Dermis blood vessel endothelial cell (primary cell): ENCODE measurements around the gene DHDH. TPM values are rescaled to one million over a fixed set of nuclear protein-coding genes. Genes with fewer than 3 reads are reported as not detected.

Experiments used
- DNase-seq: peaks from one replicate; pipeline ENCODE4 v3.0.0; 2010
- total RNA-seq: library from RNA; depleted of rRNA; stranded (reverse); fragments of >200 nt; gene quantifications from 2 replicates; pipeline ENCODE4 v1.2.3, GENCODE V29; 2014

Gene DHDH
- total RNA-seq, 1 donor from 2014 or later: not detected

DNA sequence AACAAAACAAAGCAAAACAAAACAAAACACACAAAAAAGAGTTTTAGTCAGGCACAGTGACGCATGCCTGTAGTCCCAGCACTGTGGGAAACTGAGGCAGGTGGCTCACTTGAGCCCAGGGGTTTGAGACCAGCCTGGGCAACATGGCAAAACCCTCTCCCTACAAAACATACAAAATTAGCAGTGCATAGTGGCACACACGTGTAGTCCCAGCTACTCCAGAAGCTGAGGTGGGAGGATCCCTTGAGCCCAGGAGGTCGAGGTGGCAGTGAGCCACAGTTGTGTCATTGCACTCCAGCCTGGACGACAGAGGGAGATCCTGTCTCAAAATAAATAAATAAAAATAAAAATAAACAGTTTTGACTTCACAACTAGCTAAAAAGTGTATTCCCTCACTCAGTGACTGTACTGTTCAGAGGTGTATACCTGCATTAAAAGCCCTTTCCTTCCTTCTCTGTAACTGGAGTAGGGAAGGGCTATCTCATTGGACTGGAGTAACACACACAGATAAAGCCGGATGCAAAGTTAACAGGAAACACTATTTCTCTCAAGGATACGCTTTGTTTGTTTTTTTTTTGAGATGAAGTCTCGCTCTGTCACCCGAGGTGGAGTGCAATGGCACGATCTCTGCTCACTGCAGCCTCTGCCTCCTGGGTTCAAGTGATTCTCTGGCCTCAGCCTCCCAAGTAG is 17.5 kb downstream of the DHDH start:
- DNase-seq: no peak

- DNase-seq: no peak
These were observed 19.6 kb downstream of the DHDH start for GRCh38 chr19:48953141-48953540.

DNA sequence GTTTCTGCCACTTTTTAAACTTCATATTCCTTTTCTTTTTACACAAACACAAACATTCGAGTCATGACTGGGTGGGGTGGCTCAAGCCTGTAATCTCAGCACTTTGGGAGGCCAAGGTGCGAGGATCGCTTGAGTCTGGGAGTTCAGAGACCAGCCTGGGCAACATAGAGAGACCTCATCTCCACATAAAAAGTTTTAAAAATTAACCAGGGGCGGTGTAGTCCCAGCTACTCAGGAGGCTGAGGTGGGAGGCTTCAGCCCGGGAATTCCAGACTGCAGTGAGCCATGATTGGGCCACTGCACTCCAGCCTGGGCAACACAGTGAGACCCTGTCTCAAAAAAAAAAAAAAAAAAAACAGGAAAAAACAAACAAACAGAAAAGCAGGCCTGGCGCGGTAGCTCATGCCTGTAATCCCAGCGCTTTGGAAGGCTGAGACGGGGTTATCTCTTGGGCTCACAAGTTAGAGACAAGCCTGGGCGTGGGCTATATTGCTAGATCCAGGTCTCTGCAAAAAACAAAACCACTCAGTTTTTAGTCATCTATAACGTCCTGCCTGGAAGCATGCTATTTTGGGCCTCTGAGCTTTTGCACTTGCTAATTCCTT is 20.6 kb downstream of the DHDH start:
- DNase-seq: no peak

DNA sequence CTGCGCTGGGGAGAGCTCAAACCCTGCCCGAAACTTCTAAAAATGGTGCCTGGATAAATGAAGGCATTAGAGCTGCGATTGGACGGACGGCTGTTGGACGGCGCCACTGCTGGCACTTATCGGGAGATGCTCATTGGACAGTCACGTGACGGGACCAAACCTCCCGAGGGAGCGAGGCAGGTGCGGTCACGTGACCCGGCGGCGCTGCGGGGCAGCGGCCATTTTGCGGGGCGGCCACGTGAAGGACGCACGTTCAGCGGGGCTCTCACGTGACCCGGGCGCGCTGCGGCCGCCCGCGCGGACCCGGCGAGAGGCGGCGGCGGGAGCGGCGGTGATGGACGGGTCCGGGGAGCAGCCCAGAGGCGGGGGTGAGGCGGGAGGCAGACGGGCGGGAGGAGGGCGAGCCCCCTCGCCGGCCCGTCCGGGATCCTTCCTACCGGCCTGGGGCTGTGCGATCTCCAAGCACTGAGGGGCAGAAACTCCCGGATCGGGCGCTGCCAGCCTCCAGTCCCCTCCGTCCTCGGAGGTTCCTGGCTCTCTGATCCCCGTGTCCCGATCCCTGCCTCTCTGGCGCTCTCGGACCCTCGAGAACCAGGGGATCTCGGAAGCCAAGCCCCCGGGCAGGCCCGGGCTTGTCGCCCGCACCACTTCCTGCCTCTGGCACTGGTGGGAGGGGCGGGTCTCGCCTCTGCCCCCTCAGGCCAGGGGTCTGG is 21.3 kb downstream of the DHDH start, which contains the start of gene BAX:
TSS of gene BAX (plus strand) at position 281 of the 713 bp plus-strand sequence. CDS start at position 335, 54 bp downstream.
- DNase-seq: peak; percentile 99

DNA sequence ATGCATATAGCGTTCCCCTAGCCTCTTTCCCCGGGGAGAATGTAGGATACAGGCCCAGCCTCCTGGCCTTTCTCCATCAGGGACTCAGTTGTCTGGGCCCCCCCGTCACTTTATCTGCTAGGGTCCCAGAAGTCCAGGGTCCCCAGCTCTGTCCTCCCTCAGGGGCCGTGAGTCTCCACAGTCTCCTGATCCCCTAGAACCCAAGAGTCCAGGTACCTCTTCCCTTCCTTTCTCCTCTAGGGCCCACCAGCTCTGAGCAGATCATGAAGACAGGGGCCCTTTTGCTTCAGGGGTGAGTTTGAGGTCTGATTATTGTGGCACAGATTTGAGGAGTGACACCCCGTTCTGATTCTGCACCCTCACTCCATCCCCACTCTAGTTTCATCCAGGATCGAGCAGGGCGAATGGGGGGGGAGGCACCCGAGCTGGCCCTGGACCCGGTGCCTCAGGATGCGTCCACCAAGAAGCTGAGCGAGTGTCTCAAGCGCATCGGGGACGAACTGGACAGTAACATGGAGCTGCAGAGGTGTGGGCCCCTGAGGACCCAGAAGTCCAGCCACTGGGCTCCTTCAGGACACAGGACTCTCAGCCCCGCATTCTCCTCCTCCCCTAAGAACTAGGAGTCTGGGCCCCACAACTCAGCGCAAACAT is 21.9 kb downstream of the DHDH start:
- no peak for DNase-seq

DNA sequence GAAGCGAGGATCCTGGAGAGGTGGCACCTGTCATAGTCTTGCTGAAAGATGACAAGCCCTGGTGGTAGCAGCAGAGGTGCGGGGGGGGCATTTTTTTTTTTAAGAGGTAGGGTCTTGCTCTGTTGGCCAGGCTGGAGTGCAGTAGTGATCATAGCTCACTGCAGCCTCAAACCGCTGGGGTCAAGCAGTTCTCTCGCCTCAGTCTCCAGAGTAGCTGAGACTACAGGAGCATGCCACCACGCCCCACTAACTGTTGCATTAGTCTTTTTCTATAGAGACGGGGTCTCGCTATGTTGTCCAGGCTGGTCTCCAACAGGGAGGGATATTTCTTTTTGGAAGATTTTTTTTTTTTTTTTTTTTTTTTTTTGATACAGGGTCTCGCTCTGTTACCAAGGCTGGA is 24.5 kb downstream of the DHDH start:
- no peak for DNase-seq

- DNase-seq: no peak
These were observed 26.1 kb downstream of the DHDH start for GRCh38 chr19:48959341-48960239.

DNA sequence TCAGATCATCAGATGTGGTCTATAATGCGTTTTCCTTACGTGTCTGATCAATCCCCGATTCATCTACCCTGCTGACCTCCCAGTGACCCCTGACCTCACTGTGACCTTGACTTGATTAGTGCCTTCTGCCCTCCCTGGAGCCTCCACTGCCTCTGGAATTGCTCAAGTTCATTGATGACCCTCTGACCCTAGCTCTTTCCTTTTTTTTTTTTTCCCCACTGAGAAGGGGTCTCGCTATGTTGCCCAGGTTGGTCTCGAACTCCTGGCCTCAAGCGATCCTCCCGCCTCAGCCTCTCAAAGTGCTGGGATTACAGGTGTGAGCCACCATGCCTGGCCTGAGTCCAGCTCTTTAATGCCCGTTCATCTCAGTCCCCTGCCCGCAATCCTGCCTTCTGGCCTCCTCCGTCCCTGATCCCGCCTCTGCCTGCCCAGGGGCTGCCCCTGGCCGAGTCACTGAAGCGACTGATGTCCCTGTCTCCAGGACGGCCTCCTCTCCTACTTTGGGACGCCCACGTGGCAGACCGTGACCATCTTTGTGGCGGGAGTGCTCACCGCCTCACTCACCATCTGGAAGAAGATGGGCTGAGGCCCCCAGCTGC is 27.7 kb downstream of the DHDH start:
- no peak for DNase-seq

DNA sequence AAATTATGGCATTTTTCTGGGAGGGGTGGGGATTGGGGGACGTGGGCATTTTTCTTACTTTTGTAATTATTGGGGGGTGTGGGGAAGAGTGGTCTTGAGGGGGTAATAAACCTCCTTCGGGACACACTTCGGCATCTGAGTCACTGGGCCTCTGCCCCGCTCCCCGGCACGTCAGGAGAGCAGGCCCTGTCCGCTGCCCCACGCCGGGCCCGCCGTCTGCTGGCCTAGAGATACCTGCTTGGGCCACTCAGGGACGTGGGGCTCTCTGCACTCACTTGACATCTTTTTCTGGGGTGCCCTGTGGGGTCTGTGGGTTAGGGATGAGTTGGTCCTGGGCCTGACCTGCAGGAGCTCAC is 28.2 kb downstream of the DHDH start:
- DNase-seq: no peak

- peak; percentile 25 for DNase-seq
These were observed 28.7 kb downstream of the DHDH start for GRCh38 chr19:48962029-48962848.

DNA sequence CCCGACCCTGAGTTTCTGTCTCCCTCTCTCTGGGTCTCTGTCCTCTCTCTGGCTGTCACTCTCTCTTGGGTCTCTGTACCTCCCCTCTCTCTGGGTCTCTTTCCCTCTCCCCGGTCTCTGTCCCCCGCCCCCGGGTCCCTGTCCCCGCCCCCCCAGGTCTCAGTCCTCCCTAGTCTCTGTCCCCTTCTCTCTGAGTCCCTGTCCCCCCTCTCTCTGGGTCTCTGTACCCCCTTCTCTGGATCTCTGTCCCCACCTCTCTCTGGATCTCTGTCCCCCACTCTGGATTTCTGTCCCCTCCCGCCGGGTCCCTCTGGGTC is 29.3 kb downstream of the DHDH start:
- no peak for DNase-seq

DNA sequence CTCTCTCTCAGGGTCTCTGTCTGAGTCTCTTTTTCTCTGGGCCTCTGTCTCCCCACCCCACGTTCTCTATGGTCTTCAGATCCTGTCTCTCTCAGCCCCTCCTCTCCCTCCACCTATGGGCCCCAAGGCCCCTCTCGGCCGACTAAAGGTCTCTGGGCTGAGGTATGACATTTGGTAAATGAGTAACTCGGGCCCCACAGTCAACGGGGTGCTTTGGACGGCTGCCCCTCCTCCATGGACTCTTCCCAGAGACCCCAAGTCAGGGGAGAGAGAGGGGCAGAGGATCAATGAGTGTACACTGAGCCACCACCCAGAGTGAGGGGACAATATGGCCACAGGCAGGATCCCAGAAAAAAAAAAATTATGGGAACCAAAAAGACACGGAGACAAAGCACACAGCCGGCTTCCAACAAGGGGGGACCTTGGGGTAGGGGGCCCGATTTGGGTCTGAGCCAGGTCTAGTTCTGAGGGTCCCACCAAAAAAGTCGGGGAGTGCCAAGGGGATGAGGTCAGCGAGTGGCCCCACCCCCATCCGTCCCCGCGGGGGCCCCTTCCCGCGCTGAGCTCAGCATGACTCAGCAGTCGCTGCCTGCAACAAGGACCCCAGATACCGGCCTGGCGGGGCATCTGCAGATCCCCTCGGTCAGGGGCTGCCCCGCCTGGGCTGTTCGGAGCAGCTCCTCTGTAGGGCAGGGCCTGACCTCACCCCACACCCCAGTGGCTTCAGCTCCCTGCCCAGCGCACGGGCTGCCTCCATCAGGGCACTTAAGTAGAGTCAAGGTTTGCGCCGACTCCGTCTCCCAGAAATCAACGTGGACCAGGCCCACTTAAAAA is 30.1 kb downstream of the DHDH start:
- DNase-seq: peak; percentile 73

GRCh38 chr19:48964205-48965039 is 30.9 kb downstream of the DHDH start:
- DNase-seq: no peak

GRCh38 chr19:48965040-48965805 is 31.7 kb downstream of the DHDH start, which contains the start of gene FTL:
TSS of gene FTL (plus strand) at chr19:48965309. CDS start at chr19:48965508, 199 bp downstream.
- peak; percentile 97 for DNase-seq

DNA sequence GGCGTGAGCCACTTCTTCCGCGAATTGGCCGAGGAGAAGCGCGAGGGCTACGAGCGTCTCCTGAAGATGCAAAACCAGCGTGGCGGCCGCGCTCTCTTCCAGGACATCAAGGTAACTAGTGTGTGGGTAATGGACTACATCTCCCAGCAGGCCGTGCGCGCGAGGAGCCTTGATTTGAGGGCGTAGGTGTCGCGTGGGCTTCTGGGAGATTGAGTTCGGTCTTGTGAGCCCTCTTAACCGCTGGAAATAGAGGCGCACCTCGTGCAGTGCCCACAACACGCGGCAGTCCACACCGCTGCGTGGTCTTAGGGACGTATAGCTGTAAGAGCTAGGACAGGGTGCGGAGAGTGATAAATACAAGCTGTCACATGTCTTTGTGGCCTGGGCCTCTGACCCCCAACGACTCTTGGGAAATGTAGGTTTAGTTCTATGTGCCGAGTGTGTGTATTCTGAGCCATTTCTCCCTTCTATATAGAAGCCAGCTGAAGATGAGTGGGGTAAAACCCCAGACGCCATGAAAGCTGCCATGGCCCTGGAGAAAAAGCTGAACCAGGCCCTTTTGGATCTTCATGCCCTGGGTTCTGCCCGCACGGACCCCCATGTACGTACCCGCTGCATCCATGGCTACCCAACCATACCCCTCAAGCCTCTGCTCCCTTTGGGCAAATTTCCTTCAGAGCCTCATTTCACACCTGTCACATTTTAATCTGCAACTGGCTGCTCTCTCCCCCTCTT is 32.5 kb downstream of the DHDH start:
- peak; percentile 90 for DNase-seq

DNA sequence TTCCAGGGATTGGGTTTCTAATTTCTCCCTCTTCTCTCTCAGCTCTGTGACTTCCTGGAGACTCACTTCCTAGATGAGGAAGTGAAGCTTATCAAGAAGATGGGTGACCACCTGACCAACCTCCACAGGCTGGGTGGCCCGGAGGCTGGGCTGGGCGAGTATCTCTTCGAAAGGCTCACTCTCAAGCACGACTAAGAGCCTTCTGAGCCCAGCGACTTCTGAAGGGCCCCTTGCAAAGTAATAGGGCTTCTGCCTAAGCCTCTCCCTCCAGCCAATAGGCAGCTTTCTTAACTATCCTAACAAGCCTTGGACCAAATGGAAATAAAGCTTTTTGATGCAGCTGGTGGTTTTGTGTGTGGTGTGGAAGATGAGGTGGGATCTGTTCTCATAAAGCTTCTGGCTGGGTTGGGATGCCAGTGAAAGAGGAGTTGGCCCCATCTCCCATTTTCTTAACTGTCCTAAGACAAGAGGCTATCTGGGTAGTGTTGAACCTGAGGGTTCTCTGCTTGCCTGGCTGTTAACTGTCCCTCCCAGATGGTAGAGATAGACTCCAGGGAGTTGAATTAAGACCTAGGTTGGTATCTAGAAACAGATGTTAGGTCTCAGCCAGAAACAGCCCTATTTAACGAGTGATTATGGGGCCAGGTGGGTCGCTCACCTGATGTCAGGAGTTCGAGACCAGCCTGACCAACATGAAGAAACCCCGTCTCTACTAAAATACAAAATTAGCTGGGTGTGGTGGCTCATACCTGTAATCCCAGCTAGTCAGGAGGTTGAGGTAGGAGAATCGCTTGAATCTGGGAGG is 33.2 kb downstream of the DHDH start:
- no peak for DNase-seq
